ENCODE data around the gene BOK. TPM values are rescaled to one million over a fixed set of nuclear protein-coding genes. Genes with fewer than 3 reads are reported as not detected.

Gene BOK
- polyA plus RNA-seq, 1 donor from 2014 or later = 0.08 TPM

Other genes with a start within 250 kb of the BOK start
- gene HDLBP, start 243.1 kb upstream of the BOK start, polyA plus RNA-seq = 55.3 TPM
- gene SEPTIN2, start 242.8 kb upstream of the BOK start, polyA plus RNA-seq = 134 TPM
- 21.9 TPM for gene FARP2, start 202.5 kb upstream of the BOK start, polyA plus RNA-seq
- 90.5 TPM for gene STK25, start 50.2 kb upstream of the BOK start, polyA plus RNA-seq
- 39.6 TPM for gene THAP4, start 78.4 kb downstream of the BOK start, polyA plus RNA-seq
- 59.3 TPM for gene ATG4B, start 78.9 kb downstream of the BOK start, polyA plus RNA-seq
- 40.5 TPM for gene DTYMK, start 128.1 kb downstream of the BOK start, polyA plus RNA-seq
- 34.0 TPM for gene ING5, start 143.3 kb downstream of the BOK start, polyA plus RNA-seq
- 7.7 TPM for gene D2HGDH, start 175.9 kb downstream of the BOK start, polyA plus RNA-seq
- not detected for gene GAL3ST2, start 218.1 kb downstream of the BOK start, polyA plus RNA-seq

All from IgD-negative memory B cell (primary cell).